Right ventricle myocardium inferior (tissue), 1 donor: Measurements from ENCODE around the gene CPB2. TPM values are rescaled to one million over a fixed set of nuclear protein-coding genes. Genes with fewer than 3 reads are reported as not detected.

Experiments
- ATAC-seq: fragments of 200-7000 bp; cut with Tn5 transposase; one replicate; pipeline ENCODE4 v1.9.1; 2020; ENCODE audit warnings: mild to moderate bottlenecking, moderate library complexity
- DNase-seq: peaks from one replicate; pipeline ENCODE4 v3.0.0; 2021; ENCODE audit errors: missing footprints
- intact Hi-C: fragments of 100-400 bp; cut with DNase I; formaldehyde crosslinking; loops from one replicate; pipeline ENCODE4 v1.11.0; 2022
- total RNA-seq: library from RNA; stranded (reverse); fragmentation: NEBNext Ultra II Directional; extraction: Animal tissue kit (Norgen Biotek cat#: 25700); gene quantifications from one replicate; pipeline ENCODE4 v1.2.1, GENCODE V29; 2021
- donor health status: DM: no; HTN: yes; CAD: no; lungs with severe emphysema.

The CPB2 gene
- total RNA-seq, 1 donor from 2014 or later = not detected

- DNase-seq (no peak), ATAC-seq (no peak)
- intact Hi-C loops = no loop called here
These were observed 82.4 kb downstream of the CPB2 start for GRCh38 chr13:46022481-46022880.

- ATAC-seq = no peak
- intact Hi-C loops = no loop called here
- DNase-seq = no peak
These were observed 88.6 kb downstream of the CPB2 start for GRCh38 chr13:46016216-46016615.

DNA sequence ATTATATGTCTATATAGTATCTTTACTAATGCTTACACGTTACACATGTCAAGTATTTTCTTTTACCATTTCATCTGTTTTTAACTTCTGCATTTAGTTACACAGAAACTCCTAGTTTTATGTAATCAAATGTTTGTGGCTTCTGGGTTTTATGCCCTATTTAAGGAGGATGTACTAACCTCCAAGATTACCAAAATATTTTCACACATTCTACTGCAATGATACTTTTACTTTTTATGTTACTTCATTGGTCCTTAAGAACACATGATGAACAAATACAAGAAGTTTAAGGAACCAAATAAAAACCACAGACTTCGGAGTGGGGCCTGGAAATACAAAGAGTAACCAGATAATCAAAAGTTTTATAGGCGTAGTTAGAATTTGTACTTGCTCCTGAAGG, 89.5 kb downstream of the CPB2 start:
- intact Hi-C loops = no loop called here
- ATAC-seq (no peak), DNase-seq (no peak)

- intact Hi-C loops = no loop called here
These were observed 92.4 kb downstream of the CPB2 start for GRCh38 chr13:46012404-46012803.

DNA sequence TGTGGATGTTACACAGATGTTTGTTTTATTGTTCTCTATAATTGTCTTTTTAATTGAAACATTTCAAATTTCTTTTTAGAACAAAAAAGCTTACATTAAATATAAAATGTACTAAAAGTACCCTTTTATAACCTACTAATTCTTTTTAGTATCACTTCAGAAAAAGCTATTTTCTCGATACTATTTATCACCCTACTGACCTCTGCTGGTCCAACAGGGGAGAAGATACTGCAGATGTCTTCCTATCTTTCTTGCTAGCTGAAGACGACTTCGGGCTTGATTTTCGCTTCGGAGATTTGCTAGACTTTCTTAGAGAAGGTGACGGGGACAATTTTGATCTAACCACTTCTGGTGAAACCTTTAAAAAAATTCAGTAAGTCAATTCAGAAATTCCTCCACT, 94.7 kb downstream of the CPB2 start:
- intact Hi-C loops = no loop called here
- no peak for ATAC-seq
- DNase-seq = no peak

More at GRCh38 chr13:46012404-46012803, 92.4 kb downstream of the CPB2 start:
- DNase-seq = no peak
- ATAC-seq = no peak

DNA sequence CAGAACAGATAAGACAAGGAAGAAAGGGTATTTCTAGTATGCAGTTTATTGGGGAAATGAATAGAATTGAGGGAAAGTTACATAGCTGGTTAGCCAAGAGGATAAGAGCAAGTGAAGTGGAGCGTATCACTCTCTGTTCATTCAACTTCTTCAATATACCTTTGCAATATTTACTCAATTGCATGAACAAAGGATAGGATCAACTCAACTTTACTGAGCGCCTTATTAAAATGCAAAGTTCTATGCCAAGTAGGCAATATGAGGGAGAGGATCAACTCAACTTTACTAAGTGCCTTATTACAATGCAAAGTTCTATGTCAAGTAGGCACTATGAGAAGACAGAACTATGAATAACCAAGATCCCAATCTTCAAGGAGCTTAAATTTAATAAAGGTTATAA, 96.2 kb downstream of the CPB2 start:
- intact Hi-C loops = no loop called here
- DNase-seq = no peak
- no peak for ATAC-seq

- intact Hi-C loops = no loop called here
- ATAC-seq (no peak), DNase-seq (no peak)
These were observed 98.0 kb downstream of the CPB2 start for GRCh38 chr13:46006688-46007452.

DNA sequence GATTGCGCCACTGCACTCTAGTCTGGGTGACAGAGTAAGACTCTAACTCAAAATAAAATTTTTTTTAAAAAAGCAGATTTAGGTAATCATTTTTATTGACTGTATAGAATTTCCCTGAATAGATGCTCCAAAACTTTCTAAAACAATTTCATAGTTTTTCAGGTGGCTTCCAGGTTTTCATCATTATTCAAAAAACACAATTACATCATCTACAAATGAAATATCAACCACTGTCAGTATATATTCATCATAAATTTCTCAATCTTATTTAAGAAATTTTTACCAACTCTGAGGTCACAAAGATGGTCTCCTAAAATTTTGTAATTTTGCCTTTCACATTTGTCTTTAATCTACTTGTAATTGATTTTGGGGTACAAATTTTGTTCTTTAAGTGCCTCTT, 100.3 kb downstream of the CPB2 start:
- DNase-seq (no peak), ATAC-seq (no peak)
- intact Hi-C loops = no loop called here

Other genes starting within 250 kb of the CPB2 start
- gene ZC3H13, start 52.3 kb downstream of the CPB2 start, total RNA-seq = 40.3 TPM
- 26.4 TPM for gene LCP1, start 77.1 kb upstream of the CPB2 start, total RNA-seq
- gene LRRC63, start 106.9 kb upstream of the CPB2 start, total RNA-seq = not detected